Neural progenitor cell (in vitro differentiated cells): Measurements from ENCODE around the gene MAGI1.

Experiments
- CTCF ChIP-seq: fragments of 200-600 bp; sonication (generic); IDR thresholded peaks from 2 replicates; pipeline ENCODE4 v1.5.1; 2017; ENCODE audit warnings: antibody characterized with exemption, mild to moderate bottlenecking
- EZH2 ChIP-seq: fragments of 200-600 bp; sonication (generic); IDR thresholded peaks from 2 replicates; pipeline ENCODE4 v1.6.1; 2017; ENCODE audit warnings: antibody characterized with exemption, mild to moderate bottlenecking, moderate library complexity
- EZH2phosphoT487 ChIP-seq: fragments of 200-600 bp; sonication (generic); IDR thresholded peaks from 2 replicates; pipeline ENCODE4 v1.6.1; 2017; ENCODE audit warnings: antibody characterized with exemption

- no peak for TF ChIP-seq CTCF
- TF ChIP-seq EZH2phosphoT487, result no peak
- no peak for TF ChIP-seq EZH2
Measured at GRCh38 chr3:65617209-65617608, 421.5 kb downstream of the MAGI1 start.
